Liver (tissue), 9 donors: ENCODE data around the gene TPK1. TPM values are rescaled to one million over a fixed set of nuclear protein-coding genes. Genes with fewer than 3 reads are reported as not detected.

Experiments used
- DNase-seq: peaks from one replicate; pipeline ENCODE4 v3.0.0-alpha.2; 2017; ENCODE audit warnings: low spot score
- H3K27ac ChIP-seq, 2 donors: one replicate each; pipeline ENCODE4 v1.7.0; 2013; ENCODE audit warnings: inconsistent platforms in 2 of 2, low read length in 2 of 2, control low read depth in 1 of 2, low read depth in 1 of 2, mild to moderate bottlenecking in 1 of 2
- H3K27me3 ChIP-seq, 4 donors: one replicate each; pipeline versions ENCODE4 v1.6.1 to v1.7.0; 2013; ENCODE audit warnings: low read length in 3 of 4, inconsistent platforms in 1 of 4, mild to moderate bottlenecking in 1 of 4, moderate library complexity in 1 of 4; ENCODE audit not compliant: control insufficient read depth in 4 of 4, insufficient read depth in 4 of 4
- H3K36me3 ChIP-seq, 4 donors: one replicate each; pipeline versions ENCODE4 v1.6.1 to v1.7.0; 2013; ENCODE audit warnings: low read length in 3 of 4, mild to moderate bottlenecking in 3 of 4, low read depth in 1 of 4, moderate library complexity in 1 of 4; ENCODE audit not compliant: control insufficient read depth in 4 of 4, insufficient read depth in 3 of 4
- H3K4me1 ChIP-seq, 4 donors: one replicate each; pipeline versions ENCODE4 v1.6.1 to v1.7.0; 2013; ENCODE audit warnings: low read length in 3 of 4, mild to moderate bottlenecking in 3 of 4, moderate library complexity in 1 of 4; ENCODE audit not compliant: control insufficient read depth in 4 of 4, insufficient read depth in 4 of 4
- H3K4me3 ChIP-seq, 3 donors: one replicate each; pipeline versions ENCODE4 v1.6.1 to v1.7.0; 2013; ENCODE audit warnings: low read length in 3 of 3, control low read depth in 1 of 3, low read depth in 1 of 3, mild to moderate bottlenecking in 1 of 3
- H3K9ac ChIP-seq, 2 donors: one replicate each; pipeline ENCODE4 v1.7.0; 2013; ENCODE audit warnings: low read length in 2 of 2, mild to moderate bottlenecking in 2 of 2, moderate library complexity in 2 of 2, control low read depth in 1 of 2, low read depth in 1 of 2
- H3K9me3 ChIP-seq, 4 donors: one replicate each; pipeline versions ENCODE4 v1.6.1 to v1.7.0; 2013; ENCODE audit warnings: low read length in 3 of 4; ENCODE audit not compliant: control insufficient read depth in 4 of 4
- EGR1 ChIP-seq, 2 donors: IDR thresholded peaks; 2 replicates each; pipeline ENCODE4 v1.6.1; 2016 to 2018; ENCODE audit warnings: antibody characterized with exemption in 2 of 2, low read depth in 2 of 2
- FOXA1 ChIP-seq: IDR thresholded peaks from 2 replicates; pipeline ENCODE4 v1.6.1; 2016; ENCODE audit warnings: antibody characterized with exemption
- GABPA ChIP-seq, 2 donors: IDR thresholded peaks in 1 of 2; conservative IDR thresholded peaks in 1 of 2; 2 replicates each; pipeline ENCODE4 v1.6.1; 2016; ENCODE audit warnings: antibody characterized with exemption in 2 of 2, mild to moderate bottlenecking in 1 of 2, moderate library complexity in 1 of 2
- HNF4A ChIP-seq, 2 donors: conservative IDR thresholded peaks; 2 replicates each; pipeline ENCODE4 v1.6.1; 2016; ENCODE audit warnings: antibody characterized with exemption in 2 of 2, mild to moderate bottlenecking in 2 of 2
- HNF4G ChIP-seq: IDR thresholded peaks from 2 replicates; pipeline ENCODE4 v1.6.1; 2016; ENCODE audit warnings: antibody characterized with exemption
- JUND ChIP-seq, 2 donors: IDR thresholded peaks; 2 replicates each; pipeline ENCODE4 v1.6.1; 2016; ENCODE audit warnings: antibody characterized with exemption in 2 of 2
- NR2F2 ChIP-seq: IDR thresholded peaks from 2 replicates; pipeline ENCODE4 v1.6.1; 2016; ENCODE audit warnings: antibody characterized with exemption
- RAD21 ChIP-seq, 2 donors: IDR thresholded peaks; 2 replicates each; pipeline ENCODE4 v1.6.1; 2016; ENCODE audit warnings: antibody characterized with exemption in 2 of 2, mild to moderate bottlenecking in 2 of 2
- RXRA ChIP-seq, 2 donors: IDR thresholded peaks; 2 replicates each; pipeline ENCODE4 v1.6.1; 2017 to 2018; ENCODE audit warnings: antibody characterized with exemption in 2 of 2, mild to moderate bottlenecking in 1 of 2
- SP1 ChIP-seq: IDR thresholded peaks from 2 replicates; pipeline ENCODE4 v1.6.1; 2018; ENCODE audit warnings: antibody characterized with exemption, mild to moderate bottlenecking
- TAF1 ChIP-seq: conservative IDR thresholded peaks from 2 replicates; pipeline ENCODE4 v1.6.1; 2016; ENCODE audit warnings: antibody characterized with exemption, mild to moderate bottlenecking
- YY1 ChIP-seq: IDR thresholded peaks from 2 replicates; pipeline ENCODE4 v1.6.1; 2016; ENCODE audit warnings: antibody characterized with exemption, mild to moderate bottlenecking
- WGBS: extraction: QIAGEN DNeasy Blood & Tissue Kit; methylation state at CpG from one replicate; pipeline ENCODE4 v1.1.7; 2013; 5-methylcytosine and 5-hydroxymethylcytosine counted together
- polyA plus RNA-seq, 2 donors: library from polyadenylated mRNA; stranded (reverse) in 1 of 2; unstranded in 1 of 2; fragments of 200-250 nt in 1 of 2; fragments of >200 nt in 1 of 2; fragmentation: Nextera tagmentation in 1 of 2; extraction: Ambion mirVana in 1 of 2; gene quantifications; one replicate each; pipeline versions ENCODE4 v1.2.1 to v1.2.3, GENCODE V29; 2013 to 2015
- total RNA-seq, 2 donors: library from RNA; depleted of rRNA; stranded (reverse); fragments of >200 nt; gene quantifications; one replicate each; pipeline ENCODE4 v1.2.3, GENCODE V29; 2014
- TF ChIP-seq, protein P1 (sequence below): IDR thresholded peaks from 2 replicates; pipeline ENCODE4 v1.6.1; 2016; ENCODE audit warnings: antibody characterized with exemption
- TF ChIP-seq, protein P2 (sequence below): IDR thresholded peaks from 2 replicates; pipeline ENCODE4 v1.6.1; 2016; ENCODE audit warnings: antibody characterized with exemption
- TF ChIP-seq, protein P3 (sequence below): IDR thresholded peaks from 2 replicates; pipeline ENCODE4 v1.6.1; 2016; ENCODE audit warnings: antibody characterized with exemption
- TF ChIP-seq, protein P4 (sequence below): IDR thresholded peaks from 2 replicates; pipeline ENCODE4 v1.6.1; 2016; ENCODE audit warnings: antibody characterized with exemption, mild to moderate bottlenecking
- donor health status: healthy.
- donor health status: healthy.
- donor health status: healthy.
- donor health status: healthy.
- donor health status: healthy.

Gene TPK1
- total and polyA plus RNA-seq, 4 donors = 2.2 to 7.5 (median 3.3) TPM

DNA sequence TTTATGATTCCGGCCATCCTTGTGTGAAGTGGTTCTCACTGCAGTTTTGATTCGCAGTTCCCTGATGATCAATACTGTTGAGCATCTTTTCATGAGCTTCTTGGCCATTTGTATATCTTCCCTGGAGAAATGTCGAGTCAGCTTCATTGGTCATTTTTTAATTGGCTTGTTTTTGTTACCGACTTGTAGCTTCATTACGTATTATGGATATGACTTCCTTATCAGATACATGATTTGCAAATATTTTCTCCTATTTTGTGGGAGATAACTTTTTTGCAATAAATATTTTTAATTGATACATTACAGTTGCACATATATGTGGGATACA lies 27.4 kb upstream of the TPK1 start:
- Histone ChIP-seq H3K36me3 (no peaks in the 10 kb centered on the region), H3K27ac (no peak overlapping the region), H3K4me3 (no peak overlapping the region), H3K4me1 (no peaks in the 10 kb centered on the region), H3K9ac (no peak overlapping the region), H3K27me3 (peaks cover 0 to 7% (median 0%) of the 10 kb centered on the region in 4 donors), H3K9me3 (no peaks in the 10 kb centered on the region)
- WGBS = 74% methylated on average over 5 of the region's 5 CpGs
- TF ChIP-seq YY1 = no peak
- TF ChIP-seq, protein P1, sequence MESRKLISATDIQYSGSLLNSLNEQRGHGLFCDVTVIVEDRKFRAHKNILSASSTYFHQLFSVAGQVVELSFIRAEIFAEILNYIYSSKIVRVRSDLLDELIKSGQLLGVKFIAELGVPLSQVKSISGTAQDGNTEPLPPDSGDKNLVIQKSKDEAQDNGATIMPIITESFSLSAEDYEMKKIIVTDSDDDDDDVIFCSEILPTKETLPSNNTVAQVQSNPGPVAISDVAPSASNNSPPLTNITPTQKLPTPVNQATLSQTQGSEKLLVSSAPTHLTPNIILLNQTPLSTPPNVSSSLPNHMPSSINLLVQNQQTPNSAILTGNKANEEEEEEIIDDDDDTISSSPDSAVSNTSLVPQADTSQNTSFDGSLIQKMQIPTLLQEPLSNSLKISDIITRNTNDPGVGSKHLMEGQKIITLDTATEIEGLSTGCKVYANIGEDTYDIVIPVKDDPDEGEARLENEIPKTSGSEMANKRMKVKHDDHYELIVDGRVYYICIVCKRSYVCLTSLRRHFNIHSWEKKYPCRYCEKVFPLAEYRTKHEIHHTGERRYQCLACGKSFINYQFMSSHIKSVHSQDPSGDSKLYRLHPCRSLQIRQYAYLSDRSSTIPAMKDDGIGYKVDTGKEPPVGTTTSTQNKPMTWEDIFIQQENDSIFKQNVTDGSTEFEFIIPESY = no peak
- TF ChIP-seq NR2F2 = no peak
- TF ChIP-seq, protein P2, sequence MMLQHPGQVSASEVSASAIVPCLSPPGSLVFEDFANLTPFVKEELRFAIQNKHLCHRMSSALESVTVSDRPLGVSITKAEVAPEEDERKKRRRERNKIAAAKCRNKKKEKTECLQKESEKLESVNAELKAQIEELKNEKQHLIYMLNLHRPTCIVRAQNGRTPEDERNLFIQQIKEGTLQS = no peak
- TF ChIP-seq RXRA (IDR thresholded peaks at IDR 0.05) = no peak
- TF ChIP-seq GABPA (IDR thresholded peaks at IDR 0.05 in 1 of 2, conservative IDR thresholded peaks at IDR 0.05 in 1 of 2) = no peak
- no peak for DNase-seq

DNA sequence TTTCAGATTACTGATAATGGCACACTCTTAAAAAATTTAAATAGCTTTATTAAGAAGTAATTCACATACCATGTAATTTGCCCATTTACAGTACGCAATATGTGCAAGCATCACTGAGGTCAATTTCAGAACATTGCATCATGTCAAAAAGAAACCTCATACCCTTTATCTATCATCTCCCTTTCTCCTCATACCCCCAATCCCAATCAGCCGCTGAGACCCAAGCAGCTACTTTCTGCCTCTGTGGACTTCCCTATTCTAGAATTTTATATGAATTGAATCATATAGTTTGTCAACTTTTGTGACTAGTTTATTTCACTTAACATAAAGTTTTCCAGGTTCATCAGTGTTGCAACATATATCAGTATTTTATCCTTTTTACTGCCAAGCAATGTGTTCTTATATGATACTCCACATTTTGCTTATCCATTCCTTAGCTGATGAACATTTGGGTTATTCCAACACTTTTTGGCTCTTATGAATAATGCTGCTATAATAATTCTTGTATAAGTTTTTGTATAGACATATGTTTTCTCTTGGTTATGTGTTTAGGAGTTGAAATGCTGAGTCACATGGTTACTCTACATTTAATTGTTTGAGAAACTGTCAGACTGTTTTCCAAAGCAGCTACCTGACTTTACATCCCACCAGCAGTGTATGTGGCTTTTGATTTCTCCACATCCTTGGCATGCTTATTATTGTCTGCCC lies 26.9 kb upstream of the TPK1 start:
- Histone ChIP-seq H3K36me3 (no peaks in the 10 kb centered on the region), H3K4me3 (no peak overlapping the region), H3K27me3 (peaks cover 0 to 7% (median 0%) of the 10 kb centered on the region in 4 donors), H3K27ac (no peak overlapping the region), H3K4me1 (no peaks in the 10 kb centered on the region), H3K9ac (no peak overlapping the region), H3K9me3 (no peaks in the 10 kb centered on the region)
- DNase-seq = no peak
- no peak for TF ChIP-seq YY1
- TF ChIP-seq JUND (IDR thresholded peaks at IDR 0.05) = no peak
- 90% methylated on average over 2 of the region's 2 CpGs for WGBS

DNA sequence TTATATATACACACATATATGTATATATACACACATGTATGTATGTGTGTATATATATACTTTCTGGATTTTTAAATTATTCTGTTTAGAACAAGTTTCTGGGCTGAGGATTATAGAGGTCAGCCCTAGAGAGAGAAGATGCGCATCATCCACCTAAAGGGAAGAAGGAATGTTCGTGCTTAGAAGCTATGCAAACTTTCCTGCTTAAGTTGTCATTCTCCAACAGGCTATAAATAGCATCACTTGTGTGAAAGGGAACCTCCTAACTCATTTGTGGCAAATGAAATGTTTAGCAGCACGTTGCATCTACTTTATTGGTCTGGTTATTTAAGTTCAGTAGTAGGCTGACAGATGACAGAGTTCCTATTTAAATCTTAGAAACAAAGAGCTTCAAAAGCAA lies 23.9 kb upstream of the TPK1 start:
- Histone ChIP-seq H3K36me3 (no peaks in the 10 kb centered on the region), H3K9me3 (no peaks in the 10 kb centered on the region), H3K4me1 (no peaks in the 10 kb centered on the region), H3K4me3 (no peak overlapping the region), H3K9ac (no peak overlapping the region), H3K27ac (no peak overlapping the region), H3K27me3 (peaks cover 0 to 7% (median 0%) of the 10 kb centered on the region in 4 donors)
- WGBS = 70% methylated on average over 3 of the region's 3 CpGs
- DNase-seq = no peak
- TF ChIP-seq, protein P2 = no peak
- TF ChIP-seq SP1 (no peak), RAD21 (IDR thresholded peaks at IDR 0.05) (no peak), TAF1 (no peak), EGR1 (IDR thresholded peaks at IDR 0.05; ENCODE audit: low read depth in 2 of 2) (no peak), JUND (IDR thresholded peaks at IDR 0.05) (no peak), YY1 (no peak), NR2F2 (no peak), HNF4A (conservative IDR thresholded peaks at IDR 0.05) (no peak), RXRA (IDR thresholded peaks at IDR 0.05) (no peak), HNF4G (no peak), FOXA1 (no peak)
- TF ChIP-seq, protein P3, sequence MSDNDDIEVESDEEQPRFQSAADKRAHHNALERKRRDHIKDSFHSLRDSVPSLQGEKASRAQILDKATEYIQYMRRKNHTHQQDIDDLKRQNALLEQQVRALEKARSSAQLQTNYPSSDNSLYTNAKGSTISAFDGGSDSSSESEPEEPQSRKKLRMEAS = no peak
- TF ChIP-seq, protein P4, sequence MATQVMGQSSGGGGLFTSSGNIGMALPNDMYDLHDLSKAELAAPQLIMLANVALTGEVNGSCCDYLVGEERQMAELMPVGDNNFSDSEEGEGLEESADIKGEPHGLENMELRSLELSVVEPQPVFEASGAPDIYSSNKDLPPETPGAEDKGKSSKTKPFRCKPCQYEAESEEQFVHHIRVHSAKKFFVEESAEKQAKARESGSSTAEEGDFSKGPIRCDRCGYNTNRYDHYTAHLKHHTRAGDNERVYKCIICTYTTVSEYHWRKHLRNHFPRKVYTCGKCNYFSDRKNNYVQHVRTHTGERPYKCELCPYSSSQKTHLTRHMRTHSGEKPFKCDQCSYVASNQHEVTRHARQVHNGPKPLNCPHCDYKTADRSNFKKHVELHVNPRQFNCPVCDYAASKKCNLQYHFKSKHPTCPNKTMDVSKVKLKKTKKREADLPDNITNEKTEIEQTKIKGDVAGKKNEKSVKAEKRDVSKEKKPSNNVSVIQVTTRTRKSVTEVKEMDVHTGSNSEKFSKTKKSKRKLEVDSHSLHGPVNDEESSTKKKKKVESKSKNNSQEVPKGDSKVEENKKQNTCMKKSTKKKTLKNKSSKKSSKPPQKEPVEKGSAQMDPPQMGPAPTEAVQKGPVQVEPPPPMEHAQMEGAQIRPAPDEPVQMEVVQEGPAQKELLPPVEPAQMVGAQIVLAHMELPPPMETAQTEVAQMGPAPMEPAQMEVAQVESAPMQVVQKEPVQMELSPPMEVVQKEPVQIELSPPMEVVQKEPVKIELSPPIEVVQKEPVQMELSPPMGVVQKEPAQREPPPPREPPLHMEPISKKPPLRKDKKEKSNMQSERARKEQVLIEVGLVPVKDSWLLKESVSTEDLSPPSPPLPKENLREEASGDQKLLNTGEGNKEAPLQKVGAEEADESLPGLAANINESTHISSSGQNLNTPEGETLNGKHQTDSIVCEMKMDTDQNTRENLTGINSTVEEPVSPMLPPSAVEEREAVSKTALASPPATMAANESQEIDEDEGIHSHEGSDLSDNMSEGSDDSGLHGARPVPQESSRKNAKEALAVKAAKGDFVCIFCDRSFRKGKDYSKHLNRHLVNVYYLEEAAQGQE = no peak
